ENCODE measurements around the gene NOA1. TPM values are rescaled to one million over a fixed set of nuclear protein-coding genes. Genes with fewer than 3 reads are reported as not detected.
"Not testable (repeated sequence)": the region's sequence is repeated elsewhere in the genome, so short reads cannot be mapped to it uniquely, and the experiment has no call there.

Gene NOA1
- total RNA-seq, 2 donors from 2014 or later: 26.9 to 28.1 TPM

DNA sequence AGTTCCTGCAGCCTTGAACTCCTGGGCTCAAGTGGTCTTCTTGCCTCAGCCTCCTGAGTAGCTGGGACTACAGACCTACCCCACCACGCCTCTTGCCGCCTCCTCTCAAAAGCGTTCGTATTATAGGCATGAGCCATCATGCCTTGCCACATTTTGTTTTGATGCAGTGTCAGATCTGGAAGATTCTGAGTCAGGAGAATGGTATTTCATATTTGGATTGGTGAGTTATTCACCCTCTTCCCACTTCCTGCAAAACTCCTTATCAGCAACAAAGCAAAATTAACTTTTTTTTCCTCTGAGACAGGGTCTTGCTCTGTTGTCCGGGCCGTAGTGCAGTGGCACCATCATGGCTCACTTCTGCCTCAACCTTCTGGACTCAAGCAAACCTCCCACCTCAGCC is 40.1 kb downstream of the NOA1 start:
- Histone ChIP-seq H3K9ac (ENCODE audit: low read depth in 2 of 2, low read length in 2 of 2) (no peak overlapping the region), H3K4me1 (no peaks in the 10 kb centered on the region), H3K27me3 (no peaks in the 10 kb centered on the region), H3K4me3 (no peak overlapping the region), H3K27ac (no peak overlapping the region), H3K9me3 (no peaks in the 10 kb centered on the region), H3K36me3 (no peaks in the 10 kb centered on the region)
- TF ChIP-seq, protein P1, sequence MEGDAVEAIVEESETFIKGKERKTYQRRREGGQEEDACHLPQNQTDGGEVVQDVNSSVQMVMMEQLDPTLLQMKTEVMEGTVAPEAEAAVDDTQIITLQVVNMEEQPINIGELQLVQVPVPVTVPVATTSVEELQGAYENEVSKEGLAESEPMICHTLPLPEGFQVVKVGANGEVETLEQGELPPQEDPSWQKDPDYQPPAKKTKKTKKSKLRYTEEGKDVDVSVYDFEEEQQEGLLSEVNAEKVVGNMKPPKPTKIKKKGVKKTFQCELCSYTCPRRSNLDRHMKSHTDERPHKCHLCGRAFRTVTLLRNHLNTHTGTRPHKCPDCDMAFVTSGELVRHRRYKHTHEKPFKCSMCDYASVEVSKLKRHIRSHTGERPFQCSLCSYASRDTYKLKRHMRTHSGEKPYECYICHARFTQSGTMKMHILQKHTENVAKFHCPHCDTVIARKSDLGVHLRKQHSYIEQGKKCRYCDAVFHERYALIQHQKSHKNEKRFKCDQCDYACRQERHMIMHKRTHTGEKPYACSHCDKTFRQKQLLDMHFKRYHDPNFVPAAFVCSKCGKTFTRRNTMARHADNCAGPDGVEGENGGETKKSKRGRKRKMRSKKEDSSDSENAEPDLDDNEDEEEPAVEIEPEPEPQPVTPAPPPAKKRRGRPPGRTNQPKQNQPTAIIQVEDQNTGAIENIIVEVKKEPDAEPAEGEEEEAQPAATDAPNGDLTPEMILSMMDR (IDR thresholded peaks at IDR 0.05): no peak
- intact Hi-C loops (cut with DNase I): no loop called here
- DNase-seq: no peak

- no peaks in the 10 kb centered on the region for H3K4me1 ChIP-seq
- TF ChIP-seq, protein P1 (IDR thresholded peaks at IDR 0.05): no peak
- H3K4me3 ChIP-seq: no peak overlapping the region
- no peaks in the 10 kb centered on the region for H3K27me3 ChIP-seq
- no peak overlapping the region for H3K27ac ChIP-seq
- peaks cover 10% of the 10 kb centered on the region for H3K36me3 ChIP-seq
- H3K9me3 ChIP-seq: no peaks in the 10 kb centered on the region
- no peak overlapping the region for H3K9ac ChIP-seq (ENCODE audit: low read depth in 2 of 2, low read length in 2 of 2)
- no peak for DNase-seq
- intact Hi-C loops (cut with DNase I): no loop called here
Observed at GRCh38 chr4:56931924-56932323, 45.5 kb downstream of the NOA1 start.

GRCh38 chr4:56930638-56931037 is 46.8 kb downstream of the NOA1 start:
- H3K9me3 ChIP-seq: no peaks in the 10 kb centered on the region
- TF ChIP-seq, protein P1 (IDR thresholded peaks at IDR 0.05): no peak
- DNase-seq: no peak
- no peaks in the 10 kb centered on the region for H3K27me3 ChIP-seq
- no peaks in the 10 kb centered on the region for H3K4me1 ChIP-seq
- intact Hi-C loops (cut with DNase I): no loop called here
- H3K36me3 ChIP-seq: peaks cover 10% of the 10 kb centered on the region
- H3K4me3 ChIP-seq: no peak overlapping the region
- no peak overlapping the region for H3K27ac ChIP-seq
- no peak overlapping the region for H3K9ac ChIP-seq (ENCODE audit: low read depth in 2 of 2, low read length in 2 of 2)

DNA sequence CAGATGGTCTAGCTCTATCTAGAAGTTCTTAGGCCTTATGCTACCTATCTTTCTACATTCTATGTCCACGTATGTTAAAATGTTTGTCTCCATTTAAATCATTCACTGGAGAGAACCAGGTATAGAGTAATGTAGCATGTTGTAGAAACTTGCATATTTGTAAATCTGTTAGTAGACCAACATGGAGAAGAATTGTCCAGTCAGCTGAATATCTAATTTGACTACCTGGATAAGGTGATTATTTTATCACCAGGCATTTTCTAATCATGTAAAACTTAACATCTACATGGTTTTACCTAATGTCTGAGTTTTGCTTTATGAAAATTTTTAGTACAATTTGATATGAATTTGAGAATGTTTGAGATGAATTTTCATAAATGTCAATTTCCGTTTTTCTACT is 50.2 kb downstream of the NOA1 start:
- H3K36me3 ChIP-seq: peaks cover 10% of the 10 kb centered on the region

GRCh38 chr4:56914977-56915376 is 62.4 kb downstream of the NOA1 start:
- not testable (repeated sequence) for H3K27me3 ChIP-seq; H3K9ac ChIP-seq (ENCODE audit: low read depth in 2 of 2, low read length in 2 of 2); H3K36me3 ChIP-seq; H3K4me1 ChIP-seq; DNase-seq; H3K4me3 ChIP-seq; H3K9me3 ChIP-seq; H3K27ac ChIP-seq
- intact Hi-C loops (cut with DNase I): loop anchor here (10.0 kb wide), 1 partner anchor 50 kb away; no protein-coding TSS in a partner anchor

More for the DNA sequence above, 50.2 kb downstream of the NOA1 start:
- Histone ChIP-seq H3K4me1 (no peaks in the 10 kb centered on the region), H3K9ac (ENCODE audit: low read depth in 2 of 2, low read length in 2 of 2) (no peak overlapping the region), H3K4me3 (no peak overlapping the region), H3K9me3 (no peaks in the 10 kb centered on the region), H3K27me3 (no peaks in the 10 kb centered on the region), H3K27ac (no peak overlapping the region)
- no peak for DNase-seq
- intact Hi-C loops (cut with DNase I): no loop called here
- TF ChIP-seq, protein P1 (IDR thresholded peaks at IDR 0.05): no peak

DNA sequence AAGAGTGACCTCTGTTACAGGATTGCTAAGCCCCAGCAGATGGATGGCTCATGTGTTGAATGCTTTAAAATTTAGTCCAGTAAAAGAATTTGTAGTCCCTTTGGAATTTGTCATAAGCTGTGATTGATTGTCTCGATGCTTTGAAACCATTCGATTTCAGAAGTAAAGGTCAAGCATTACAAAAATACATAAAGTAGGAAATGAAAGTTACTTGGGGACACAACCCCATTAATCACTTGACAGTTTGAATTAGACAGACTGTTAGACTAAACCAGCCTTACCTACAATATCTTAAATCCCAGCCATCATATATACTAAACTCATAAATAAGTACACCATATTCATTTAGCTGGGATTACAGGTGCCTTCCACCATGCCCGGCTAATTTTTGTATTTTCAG is 63.1 kb downstream of the NOA1 start:
- H3K4me3 ChIP-seq: no peak overlapping the region
- H3K36me3 ChIP-seq: no peaks in the 10 kb centered on the region
- peaks cover 10% of the 10 kb centered on the region for H3K4me1 ChIP-seq
- H3K9me3 ChIP-seq: no peaks in the 10 kb centered on the region
- no peak overlapping the region for H3K27ac ChIP-seq
- intact Hi-C loops (cut with DNase I): loop anchor here (10.0 kb wide), 1 partner anchor 50 kb away; no protein-coding TSS in a partner anchor
- H3K9ac ChIP-seq (ENCODE audit: low read depth in 2 of 2, low read length in 2 of 2): no peak overlapping the region
- no peaks in the 10 kb centered on the region for H3K27me3 ChIP-seq
- no peak for DNase-seq
- TF ChIP-seq, protein P1 (IDR thresholded peaks at IDR 0.05): no peak

Other genes starting within 250 kb of the NOA1 start
- under 1 TPM in 1 of 2 donors, not detected in 1; 0.96 TPM for gene SPINK2, start 155.9 kb downstream of the NOA1 start, total RNA-seq
- gene REST, start 69.7 kb downstream of the NOA1 start, total RNA-seq: 10 to 100 TPM; 27.8 to 31.9 TPM
- 10 to 100 TPM; 70.2 to 79.3 TPM for gene POLR2B, start 1.3 kb upstream of the NOA1 start, total RNA-seq
- 10 to 100 TPM; 58.5 to 89.5 TPM for gene IGFBP7, start 132.8 kb upstream of the NOA1 start, total RNA-seq